ENCODE measurements around the gene PPP2R5C. TPM values are rescaled to one million over a fixed set of nuclear protein-coding genes. Genes with fewer than 3 reads are reported as not detected.

Gene PPP2R5C
- total and polyA plus RNA-seq, 2 donors (not counting 3 experiments of a cell fraction or from before 2014, with no cell fraction given): 42.6 to 83.6 TPM

DNA sequence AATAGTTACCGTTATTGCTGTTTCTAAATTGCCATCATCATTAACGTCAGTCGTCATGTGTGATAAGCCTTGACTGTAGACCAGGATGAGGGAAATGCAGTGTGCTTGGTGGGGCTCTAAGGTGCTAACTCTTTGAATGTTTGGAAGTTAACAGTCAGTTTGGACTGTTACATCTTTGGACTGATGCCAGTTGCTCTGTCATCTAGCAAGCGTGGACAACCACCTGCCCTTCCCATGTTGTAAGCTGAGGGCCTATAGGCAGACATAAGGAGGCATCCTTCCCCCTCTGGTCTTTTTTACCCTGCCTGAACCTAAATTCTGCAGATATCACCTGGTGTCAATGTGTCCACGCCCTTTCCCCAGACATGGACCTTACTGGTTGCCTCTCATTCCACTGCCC is 94.4 kb downstream of the PPP2R5C start:
- no peak for FAIRE-seq
- H2AFZ ChIP-seq (ENCODE audit: low read depth, low read length): no peak overlapping the region
- TF ChIP-seq MAX (IDR thresholded peaks at IDR 0.05; ENCODE audit: insufficient read depth, insufficient read length) (no peak), FOS (IDR thresholded peaks at IDR 0.05; ENCODE audit: borderline replicate concordance, insufficient read depth, low read length) (no peak), MYC (IDR thresholded peaks at IDR 0.05; ENCODE audit: low read depth, low read length) (no peak), POLR2AphosphoS5 (IDR thresholded peaks at IDR 0.05; ENCODE audit: insufficient read depth, low read depth, low read length) (no peak), JUN (IDR thresholded peaks at IDR 0.05; ENCODE audit: borderline replicate concordance, insufficient read depth, insufficient read length, low read depth) (no peak), POLR2A (IDR thresholded peaks at IDR 0.05; ENCODE audit: low read depth, low read length) (no peak), GATA2 (IDR thresholded peaks at IDR 0.05; ENCODE audit: insufficient read depth, insufficient read length, low read depth, low read length) (no peak), CTCF (IDR thresholded peaks at IDR 0.05; ENCODE audit: extremely low read depth in 1 of 2, insufficient read depth in 1 of 2, low read depth in 1 of 2, low read length in 2 of 2) (no peak), EZH2 (IDR thresholded peaks at IDR 0.05; ENCODE audit: borderline replicate concordance, low read depth, low read length, severe bottlenecking) (no peak)
- H3K27ac ChIP-seq (ENCODE audit: insufficient read depth, low read depth, low read length): no peak overlapping the region
- H3K4me1 ChIP-seq (ENCODE audit: control insufficient read depth, extremely low read depth, insufficient read depth, low read length): peaks cover 5% of the 10 kb centered on the region
- H4K20me1 ChIP-seq (replicated peaks; ENCODE audit: control insufficient read depth, extremely low read depth, insufficient read depth, low read length): no peaks in the 10 kb centered on the region
- no peak for DNase-seq (ENCODE audit: low read depth, low spot score)
- H3K36me3 ChIP-seq (ENCODE audit: control insufficient read depth in 2 of 2, extremely low read depth in 1 of 2, insufficient read depth in 2 of 2, low read length in 2 of 2): peaks cover 3% of the 10 kb centered on the region in 2 experiments
- intact Hi-C loops (cut with micrococcal nuclease) (no loop called here), dilution Hi-C loops (cut with MboI; ENCODE audit: extremely low pct_ligation_motif_present, low sequenced_read_pairs) (no loop called here)
- H3K9me1 ChIP-seq (replicated peaks; ENCODE audit: control insufficient read depth, extremely low read depth, insufficient read depth, low read length): no peaks in the 10 kb centered on the region
- H3K4me3 ChIP-seq (replicated peaks in 1 of 3; ENCODE audit: insufficient read depth in 1 of 3, low read depth in 1 of 3, low read length in 3 of 3): no peak overlapping the region
- no peak overlapping the region for H3K4me2 ChIP-seq (ENCODE audit: insufficient read depth, low read length)
- peaks cover 41% of the 10 kb centered on the region for H3K79me2 ChIP-seq (ENCODE audit: control insufficient read depth, insufficient read depth, low read length)
- no TSS peak for BruUV-seq (replicated peaks)
- H3K9me3 ChIP-seq (replicated peaks; ENCODE audit: control insufficient read depth, insufficient read depth, low read length): no peaks in the 10 kb centered on the region
- ChIA-PET POLR2A (no interaction called here), CTCF (interaction anchor here (1.0 kb wide), 1 partner anchor 85 kb away, joined by 4 read pairs; no protein-coding TSS in a partner anchor)
- no peaks in the 10 kb centered on the region for H3K27me3 ChIP-seq (ENCODE audit: control insufficient read depth in 2 of 2, insufficient read depth in 2 of 2, low read length in 2 of 2)
- H3K9ac ChIP-seq (replicated peaks; ENCODE audit: extremely low read depth, insufficient read depth, low read length): no peak overlapping the region
